ENCODE results near the gene MRM1. TPM values are rescaled to one million over a fixed set of nuclear protein-coding genes. Genes with fewer than 3 reads are reported as not detected.

The MRM1 gene
- total and polyA plus RNA-seq, 2 donors (not counting 1 experiment from before 2014, with no cell fraction given) = 2.5 to 6.9 TPM

DNA sequence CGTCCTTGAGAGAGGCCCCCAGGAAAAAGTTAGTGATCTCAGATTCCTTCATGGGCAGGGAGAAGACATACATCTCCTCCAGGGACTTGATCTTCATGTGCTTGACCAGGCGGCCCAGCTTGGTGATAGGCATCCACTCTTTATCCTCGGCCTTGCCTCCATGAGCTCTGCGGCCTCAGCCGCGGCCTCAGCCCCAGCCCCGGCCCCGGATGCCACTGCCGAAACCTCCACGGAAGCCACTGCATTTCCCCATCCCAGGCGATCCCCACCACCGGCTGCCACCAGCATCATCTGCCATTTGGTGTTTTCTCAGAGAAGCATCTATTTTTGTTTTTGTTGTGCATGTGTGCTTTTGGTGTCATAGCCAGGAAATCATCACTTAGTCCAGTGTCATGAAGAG is 26.4 kb upstream of the MRM1 start:
- Histone ChIP-seq H3K27me3 (ENCODE audit: control insufficient read depth, insufficient read depth, low read length) (no peaks in the 10 kb centered on the region), H3K36me3 (ENCODE audit: control insufficient read depth, insufficient read depth, low read length) (peaks cover 7% of the 10 kb centered on the region), H3K4me3 (replicated peaks in 1 of 4; ENCODE audit: control extremely low read depth in 1 of 4, insufficient read depth in 1 of 4, low read depth in 3 of 4, low read length in 4 of 4) (no peak overlapping the region), H3K4me1 (ENCODE audit: control insufficient read depth, extremely low read depth, insufficient read depth, low read length) (no peaks in the 10 kb centered on the region), H3K27ac (ENCODE audit: insufficient read depth, low read length) (no peak overlapping the region), H4K20me1 (ENCODE audit: control insufficient read depth, extremely low read depth, insufficient read depth, low read length) (no peaks in the 10 kb centered on the region), H3K4me2 (ENCODE audit: extremely low read depth, insufficient read depth, low read length) (no peak overlapping the region), H3K9me3 (ENCODE audit: control insufficient read depth, insufficient read depth, low read depth, low read length) (no peaks in the 10 kb centered on the region), H3K79me2 (ENCODE audit: control insufficient read depth, insufficient read depth, low read length) (peaks cover 40% of the 10 kb centered on the region), H3K9ac (ENCODE audit: insufficient read depth, low read length) (no peak overlapping the region), H2AFZ (ENCODE audit: low read length) (no peak overlapping the region)
- DNase-seq (ENCODE audit: low read depth in 2 of 2) = no peak
- TF ChIP-seq, protein P1, sequence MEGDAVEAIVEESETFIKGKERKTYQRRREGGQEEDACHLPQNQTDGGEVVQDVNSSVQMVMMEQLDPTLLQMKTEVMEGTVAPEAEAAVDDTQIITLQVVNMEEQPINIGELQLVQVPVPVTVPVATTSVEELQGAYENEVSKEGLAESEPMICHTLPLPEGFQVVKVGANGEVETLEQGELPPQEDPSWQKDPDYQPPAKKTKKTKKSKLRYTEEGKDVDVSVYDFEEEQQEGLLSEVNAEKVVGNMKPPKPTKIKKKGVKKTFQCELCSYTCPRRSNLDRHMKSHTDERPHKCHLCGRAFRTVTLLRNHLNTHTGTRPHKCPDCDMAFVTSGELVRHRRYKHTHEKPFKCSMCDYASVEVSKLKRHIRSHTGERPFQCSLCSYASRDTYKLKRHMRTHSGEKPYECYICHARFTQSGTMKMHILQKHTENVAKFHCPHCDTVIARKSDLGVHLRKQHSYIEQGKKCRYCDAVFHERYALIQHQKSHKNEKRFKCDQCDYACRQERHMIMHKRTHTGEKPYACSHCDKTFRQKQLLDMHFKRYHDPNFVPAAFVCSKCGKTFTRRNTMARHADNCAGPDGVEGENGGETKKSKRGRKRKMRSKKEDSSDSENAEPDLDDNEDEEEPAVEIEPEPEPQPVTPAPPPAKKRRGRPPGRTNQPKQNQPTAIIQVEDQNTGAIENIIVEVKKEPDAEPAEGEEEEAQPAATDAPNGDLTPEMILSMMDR (conservative IDR thresholded peaks at IDR 0.05 in 1 of 2, IDR thresholded peaks at IDR 0.05 in 1 of 2; ENCODE audit: low read depth in 1 of 2, low read length in 2 of 2) = no peak
- no peak for TF ChIP-seq EZH2 (IDR thresholded peaks at IDR 0.05; ENCODE audit: low read length, missing control alignments)

DNA sequence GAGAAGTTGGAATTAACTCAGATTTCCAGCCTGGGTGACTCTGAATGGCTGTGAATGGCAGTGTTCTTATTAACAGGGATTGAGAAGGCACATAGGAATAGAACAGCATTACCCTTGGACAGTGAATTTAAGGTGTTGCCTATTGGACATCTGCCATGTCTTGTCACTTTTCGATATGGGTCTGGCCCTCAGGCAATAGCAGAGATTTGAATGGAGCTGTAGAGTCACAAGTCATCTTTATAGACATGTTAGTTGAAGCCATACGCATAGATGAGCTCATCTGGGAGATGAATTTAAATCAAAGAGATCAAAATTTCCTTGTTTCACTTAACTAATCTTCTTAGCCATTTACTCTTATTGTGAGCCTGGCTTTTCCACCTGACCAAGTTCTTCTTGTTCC is 24.6 kb upstream of the MRM1 start:
- Histone ChIP-seq H3K79me2 (ENCODE audit: control insufficient read depth, insufficient read depth, low read length) (peaks cover 35% of the 10 kb centered on the region), H4K20me1 (ENCODE audit: control insufficient read depth, extremely low read depth, insufficient read depth, low read length) (no peaks in the 10 kb centered on the region)
- TF ChIP-seq, protein P1 (conservative IDR thresholded peaks at IDR 0.05 in 1 of 2, IDR thresholded peaks at IDR 0.05 in 1 of 2; ENCODE audit: low read depth in 1 of 2, low read length in 2 of 2) = no peak
- TF ChIP-seq EZH2 (IDR thresholded peaks at IDR 0.05; ENCODE audit: low read length, missing control alignments) = no peak

DNA sequence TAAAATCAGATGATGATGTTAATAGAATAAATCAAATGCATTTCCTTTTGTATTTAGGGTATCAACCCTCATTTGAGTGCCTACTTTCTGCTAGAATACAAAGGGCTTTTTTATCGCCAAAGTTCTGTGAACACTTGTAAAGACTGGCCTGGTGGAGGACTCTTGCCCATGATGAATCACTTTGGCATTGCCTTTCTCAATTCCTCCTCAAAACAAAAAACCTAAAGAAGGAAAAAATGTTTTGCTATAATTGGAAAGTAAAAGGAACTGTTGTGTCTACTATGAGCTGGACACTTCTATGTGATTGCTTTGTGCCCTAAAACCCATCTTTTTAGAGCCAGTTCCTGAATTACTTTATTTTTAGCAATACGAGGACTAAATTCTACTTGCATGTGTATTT is 22.7 kb upstream of the MRM1 start:
- Histone ChIP-seq H3K79me2 (ENCODE audit: control insufficient read depth, insufficient read depth, low read length) (peaks cover 26% of the 10 kb centered on the region), H3K4me3 (replicated peaks in 1 of 4; ENCODE audit: control extremely low read depth in 1 of 4, insufficient read depth in 1 of 4, low read depth in 3 of 4, low read length in 4 of 4) (no peak overlapping the region), H3K4me1 (ENCODE audit: control insufficient read depth, extremely low read depth, insufficient read depth, low read length) (no peaks in the 10 kb centered on the region), H3K4me2 (ENCODE audit: extremely low read depth, insufficient read depth, low read length) (no peak overlapping the region), H3K27me3 (ENCODE audit: control insufficient read depth, insufficient read depth, low read length) (no peaks in the 10 kb centered on the region), H2AFZ (ENCODE audit: low read length) (no peak overlapping the region), H3K9ac (ENCODE audit: insufficient read depth, low read length) (no peak overlapping the region), H3K36me3 (ENCODE audit: control insufficient read depth, insufficient read depth, low read length) (peaks cover 6% of the 10 kb centered on the region), H4K20me1 (ENCODE audit: control insufficient read depth, extremely low read depth, insufficient read depth, low read length) (no peaks in the 10 kb centered on the region), H3K27ac (ENCODE audit: insufficient read depth, low read length) (no peak overlapping the region), H3K9me3 (ENCODE audit: control insufficient read depth, insufficient read depth, low read depth, low read length) (no peaks in the 10 kb centered on the region)
- peak in 1 of 2 donors; percentile 59 for DNase-seq (ENCODE audit: low read depth in 2 of 2)
- no peak for TF ChIP-seq EZH2 (IDR thresholded peaks at IDR 0.05; ENCODE audit: low read length, missing control alignments)
- TF ChIP-seq, protein P1 (conservative IDR thresholded peaks at IDR 0.05 in 1 of 2, IDR thresholded peaks at IDR 0.05 in 1 of 2; ENCODE audit: low read depth in 1 of 2, low read length in 2 of 2) = no peak

More for the DNA sequence above, 24.6 kb upstream of the MRM1 start:
- Histone ChIP-seq H3K36me3 (ENCODE audit: control insufficient read depth, insufficient read depth, low read length) (peaks cover 7% of the 10 kb centered on the region), H3K27ac (ENCODE audit: insufficient read depth, low read length) (no peak overlapping the region), H3K4me2 (ENCODE audit: extremely low read depth, insufficient read depth, low read length) (no peak overlapping the region), H3K4me1 (ENCODE audit: control insufficient read depth, extremely low read depth, insufficient read depth, low read length) (no peaks in the 10 kb centered on the region), H3K27me3 (ENCODE audit: control insufficient read depth, insufficient read depth, low read length) (no peaks in the 10 kb centered on the region), H2AFZ (ENCODE audit: low read length) (no peak overlapping the region), H3K9me3 (ENCODE audit: control insufficient read depth, insufficient read depth, low read depth, low read length) (no peaks in the 10 kb centered on the region), H3K9ac (ENCODE audit: insufficient read depth, low read length) (no peak overlapping the region), H3K4me3 (replicated peaks in 1 of 4; ENCODE audit: control extremely low read depth in 1 of 4, insufficient read depth in 1 of 4, low read depth in 3 of 4, low read length in 4 of 4) (no peak overlapping the region)
- DNase-seq (ENCODE audit: low read depth in 2 of 2) = no peak

All from fibroblast of lung (primary cell).